GM13976 (cell line): ENCODE measurements around the gene GSTM1.

Source experiments
- DNase-seq: peaks from one replicate; pipeline ENCODE4 v3.0.0; 2012; ENCODE audit warnings: low spot score
- in situ Hi-C: fragments of 300-500 bp; cut with MboI; formaldehyde crosslinking; loops from one replicate; pipeline ENCODE4 v1.12.0; 2022; ENCODE audit warnings: low sequenced_read_pairs, mixed read lengths, inconsistent platforms; ENCODE audit not compliant: unreplicated experiment
- TF ChIP-seq, protein P1 (sequence below): IDR thresholded peaks from 2 replicates; pipeline ENCODE4 v1.5.1; 2012; ENCODE audit warnings: borderline replicate concordance, mild to moderate bottlenecking; ENCODE audit not compliant: insufficient read depth; ENCODE audit errors: extremely low read depth, missing control alignments, control extremely low read depth

Gene GSTM1

DNA sequence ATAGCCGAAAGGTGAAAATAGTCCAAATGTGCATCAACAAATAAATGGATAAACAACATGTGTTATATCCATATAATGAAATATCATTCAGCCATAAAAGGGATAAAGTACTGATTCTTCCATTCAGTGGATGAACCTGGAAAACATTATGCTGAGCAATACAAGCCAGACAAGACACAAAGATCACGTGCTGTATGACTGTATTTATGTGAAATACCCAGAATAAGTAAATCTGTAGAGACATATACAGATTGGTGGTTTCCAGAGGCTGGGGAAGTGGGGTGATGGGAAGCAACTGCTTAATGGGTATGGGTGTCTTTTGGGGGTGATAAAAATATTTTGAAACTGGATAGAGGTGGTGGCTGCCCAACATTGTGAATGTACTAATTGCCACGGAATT lies 45.0 kb upstream of the GSTM1 start:
- in situ Hi-C loops = loop anchor here (5.0 kb wide), 2 partner anchors 130 to 340 kb away; partner anchors contain the start of gene AHCYL1
- no peak for DNase-seq
- TF ChIP-seq, protein P1, sequence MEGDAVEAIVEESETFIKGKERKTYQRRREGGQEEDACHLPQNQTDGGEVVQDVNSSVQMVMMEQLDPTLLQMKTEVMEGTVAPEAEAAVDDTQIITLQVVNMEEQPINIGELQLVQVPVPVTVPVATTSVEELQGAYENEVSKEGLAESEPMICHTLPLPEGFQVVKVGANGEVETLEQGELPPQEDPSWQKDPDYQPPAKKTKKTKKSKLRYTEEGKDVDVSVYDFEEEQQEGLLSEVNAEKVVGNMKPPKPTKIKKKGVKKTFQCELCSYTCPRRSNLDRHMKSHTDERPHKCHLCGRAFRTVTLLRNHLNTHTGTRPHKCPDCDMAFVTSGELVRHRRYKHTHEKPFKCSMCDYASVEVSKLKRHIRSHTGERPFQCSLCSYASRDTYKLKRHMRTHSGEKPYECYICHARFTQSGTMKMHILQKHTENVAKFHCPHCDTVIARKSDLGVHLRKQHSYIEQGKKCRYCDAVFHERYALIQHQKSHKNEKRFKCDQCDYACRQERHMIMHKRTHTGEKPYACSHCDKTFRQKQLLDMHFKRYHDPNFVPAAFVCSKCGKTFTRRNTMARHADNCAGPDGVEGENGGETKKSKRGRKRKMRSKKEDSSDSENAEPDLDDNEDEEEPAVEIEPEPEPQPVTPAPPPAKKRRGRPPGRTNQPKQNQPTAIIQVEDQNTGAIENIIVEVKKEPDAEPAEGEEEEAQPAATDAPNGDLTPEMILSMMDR = no peak

DNA sequence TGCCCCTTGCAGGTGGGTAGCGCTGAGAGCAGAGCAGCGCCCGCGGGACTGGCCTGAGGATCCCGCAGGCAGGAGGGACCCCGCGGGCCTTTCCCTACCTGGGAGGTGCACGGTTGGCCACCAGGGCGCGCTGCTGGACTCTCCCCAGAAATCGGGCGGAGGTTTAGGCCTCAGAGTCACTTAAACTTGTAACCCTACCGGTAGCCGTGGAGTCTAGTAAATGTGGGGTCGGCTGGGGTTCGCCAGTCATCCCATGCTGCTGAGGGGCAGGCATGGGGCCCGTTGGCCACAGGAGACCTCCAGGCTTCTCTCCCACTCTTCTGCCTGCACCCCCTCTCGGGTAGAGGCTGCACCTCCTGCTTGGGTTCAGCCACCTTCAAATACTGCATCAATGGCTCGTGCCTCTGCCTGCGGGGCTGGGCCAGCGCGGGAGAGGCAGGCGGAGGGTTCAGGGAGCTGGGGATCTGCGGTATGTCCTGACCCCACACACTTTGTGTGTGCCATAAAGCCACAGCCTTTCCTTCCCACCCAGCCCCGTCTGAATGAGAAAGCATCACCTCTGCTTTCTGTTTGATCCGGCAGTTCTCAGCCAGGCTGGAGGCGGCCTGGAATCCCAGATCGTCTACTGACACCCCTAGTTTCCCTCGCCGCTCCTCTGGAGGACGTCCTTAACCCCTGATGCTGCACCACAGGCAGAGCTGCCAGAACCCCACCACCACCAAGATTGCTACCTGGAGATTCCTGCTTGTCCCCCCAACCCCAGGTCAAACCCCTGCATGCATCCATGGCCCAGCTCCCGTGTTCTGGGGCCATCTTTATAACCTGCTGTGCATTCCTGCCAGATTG lies 44.0 kb upstream of the GSTM1 start:
- in situ Hi-C loops = loop anchor here (5.0 kb wide), 2 partner anchors 129 to 339 kb away; partner anchors contain the start of gene AHCYL1
- peak; percentile 90 for DNase-seq
- TF ChIP-seq, protein P1 = peak; percentile 90

DNA sequence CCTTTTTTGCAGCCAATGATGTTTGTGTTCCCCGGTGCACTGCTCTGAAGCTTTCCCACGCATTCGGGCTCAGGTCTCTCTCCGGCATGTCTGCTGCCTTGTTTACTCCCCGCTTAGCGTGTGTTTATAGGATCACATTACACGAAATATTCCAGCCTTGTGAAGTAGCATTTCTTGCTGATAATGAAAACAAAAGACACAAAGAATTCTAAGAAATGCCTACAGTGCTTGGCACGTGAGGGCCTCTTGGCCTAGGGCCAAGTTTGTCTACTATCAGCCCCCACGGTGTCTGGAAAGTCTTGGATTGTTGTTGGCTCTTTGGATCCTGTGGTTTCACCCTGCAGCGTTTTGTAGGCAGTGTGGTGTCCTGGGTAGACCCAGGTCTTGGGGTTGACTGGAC lies 42.9 kb upstream of the GSTM1 start:
- no peak for DNase-seq
- TF ChIP-seq, protein P1 = no peak
- in situ Hi-C loops = loop anchor here (5.0 kb wide), 2 partner anchors 128 to 338 kb away; partner anchors contain the start of gene AHCYL1

DNA sequence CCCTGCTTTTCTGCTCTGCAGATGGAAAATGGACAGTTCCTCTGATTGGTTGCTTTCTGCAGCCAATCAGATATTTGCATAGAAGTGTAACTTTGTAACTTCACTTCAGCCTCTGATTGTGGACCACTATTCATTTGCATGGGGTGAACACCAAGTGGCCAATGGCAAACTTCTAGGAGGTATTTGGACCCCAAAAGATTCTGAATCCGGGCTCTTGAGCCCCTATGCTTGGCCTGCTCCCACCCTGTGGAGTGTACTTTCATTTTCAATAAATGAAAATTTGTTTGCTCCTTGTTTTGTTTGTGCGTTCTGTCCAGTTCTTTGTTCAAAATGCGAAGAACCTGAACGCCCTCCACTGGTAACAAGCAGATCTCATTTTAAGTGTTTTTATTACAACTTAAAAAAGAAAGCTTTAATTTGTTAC lies 38.1 kb upstream of the GSTM1 start:
- TF ChIP-seq, protein P1 = no peak
- in situ Hi-C loops = no loop called here
- no peak for DNase-seq

DNA sequence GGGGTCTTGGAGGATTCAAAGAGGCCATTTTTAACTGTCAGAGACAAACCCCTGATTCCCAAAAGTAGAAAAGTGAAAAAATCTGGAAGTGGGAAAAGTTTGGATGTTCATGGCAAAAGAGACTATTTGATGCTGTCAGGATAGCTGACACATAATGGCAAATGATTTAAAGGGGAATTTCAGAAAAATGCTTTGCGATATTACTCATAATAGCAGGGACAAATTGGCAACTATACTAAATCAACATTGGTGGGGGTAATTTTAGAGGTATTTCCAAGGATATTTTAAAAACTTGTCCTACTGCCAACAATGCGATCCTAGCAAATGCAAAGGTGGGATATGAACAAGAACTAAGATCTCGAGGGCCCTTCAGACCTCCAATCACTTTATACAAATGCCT lies 37.0 kb upstream of the GSTM1 start:
- DNase-seq = no peak
- in situ Hi-C loops = no loop called here
- TF ChIP-seq, protein P1 = no peak

DNA sequence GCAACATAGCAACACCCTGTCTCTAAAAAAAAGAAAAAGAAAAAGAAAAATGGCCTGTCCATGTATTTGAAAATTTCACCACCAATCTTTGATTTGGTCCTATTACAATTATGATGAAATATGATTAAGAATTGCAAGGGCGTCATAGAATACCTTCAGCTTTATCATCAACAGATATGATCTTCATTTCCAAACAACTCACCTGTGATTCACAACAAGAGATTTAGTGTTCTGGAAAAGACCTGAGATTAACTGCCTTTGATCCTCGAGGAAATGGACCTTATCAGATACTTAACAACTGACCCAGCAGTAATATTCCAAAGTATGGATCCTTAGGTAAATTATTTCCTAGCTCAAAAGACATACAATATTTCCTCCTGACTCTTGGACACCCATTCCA lies 35.2 kb upstream of the GSTM1 start:
- no peak for DNase-seq
- TF ChIP-seq, protein P1 = no peak
- in situ Hi-C loops = no loop called here

DNA sequence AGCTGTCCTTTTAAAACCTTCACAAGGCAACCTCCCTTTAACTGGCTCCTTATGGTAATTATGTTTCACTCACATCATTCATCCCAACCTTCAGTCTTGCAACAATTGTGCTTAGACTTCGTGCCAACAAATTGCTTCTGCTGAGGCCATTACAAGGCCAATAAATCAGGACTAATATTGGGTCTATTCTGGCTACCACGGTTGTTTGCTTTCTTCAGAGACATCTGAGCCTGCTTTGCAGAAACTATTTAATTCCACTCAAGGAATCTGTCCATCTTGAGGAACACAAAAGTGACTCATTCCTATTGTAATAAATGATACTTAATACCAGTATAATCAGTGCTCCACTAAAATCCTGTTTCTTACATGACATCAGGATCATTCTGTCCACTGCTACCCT lies 34.3 kb upstream of the GSTM1 start:
- in situ Hi-C loops = no loop called here

More for the DNA sequence above, 34.3 kb upstream of the GSTM1 start:
- DNase-seq = no peak
- TF ChIP-seq, protein P1 = no peak
